HG03280 (cell line): ENCODE measurements around the gene ECSIT.
"Not testable (repeated sequence)": the region's sequence is repeated elsewhere in the genome, so short reads cannot be mapped to it uniquely, and the experiment has no call there.

ENCODE experiments used
- ATAC-seq: cut with Tn5 transposase; IDR thresholded peaks from one replicate; pipeline ENCODE4 v1.9.1; 2021; ENCODE audit warnings: mild to moderate bottlenecking, moderate library complexity; ENCODE audit not compliant: unreplicated experiment

The ECSIT gene, protein sequence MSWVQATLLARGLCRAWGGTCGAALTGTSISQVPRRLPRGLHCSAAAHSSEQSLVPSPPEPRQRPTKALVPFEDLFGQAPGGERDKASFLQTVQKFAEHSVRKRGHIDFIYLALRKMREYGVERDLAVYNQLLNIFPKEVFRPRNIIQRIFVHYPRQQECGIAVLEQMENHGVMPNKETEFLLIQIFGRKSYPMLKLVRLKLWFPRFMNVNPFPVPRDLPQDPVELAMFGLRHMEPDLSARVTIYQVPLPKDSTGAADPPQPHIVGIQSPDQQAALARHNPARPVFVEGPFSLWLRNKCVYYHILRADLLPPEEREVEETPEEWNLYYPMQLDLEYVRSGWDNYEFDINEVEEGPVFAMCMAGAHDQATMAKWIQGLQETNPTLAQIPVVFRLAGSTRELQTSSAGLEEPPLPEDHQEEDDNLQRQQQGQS

DNA sequence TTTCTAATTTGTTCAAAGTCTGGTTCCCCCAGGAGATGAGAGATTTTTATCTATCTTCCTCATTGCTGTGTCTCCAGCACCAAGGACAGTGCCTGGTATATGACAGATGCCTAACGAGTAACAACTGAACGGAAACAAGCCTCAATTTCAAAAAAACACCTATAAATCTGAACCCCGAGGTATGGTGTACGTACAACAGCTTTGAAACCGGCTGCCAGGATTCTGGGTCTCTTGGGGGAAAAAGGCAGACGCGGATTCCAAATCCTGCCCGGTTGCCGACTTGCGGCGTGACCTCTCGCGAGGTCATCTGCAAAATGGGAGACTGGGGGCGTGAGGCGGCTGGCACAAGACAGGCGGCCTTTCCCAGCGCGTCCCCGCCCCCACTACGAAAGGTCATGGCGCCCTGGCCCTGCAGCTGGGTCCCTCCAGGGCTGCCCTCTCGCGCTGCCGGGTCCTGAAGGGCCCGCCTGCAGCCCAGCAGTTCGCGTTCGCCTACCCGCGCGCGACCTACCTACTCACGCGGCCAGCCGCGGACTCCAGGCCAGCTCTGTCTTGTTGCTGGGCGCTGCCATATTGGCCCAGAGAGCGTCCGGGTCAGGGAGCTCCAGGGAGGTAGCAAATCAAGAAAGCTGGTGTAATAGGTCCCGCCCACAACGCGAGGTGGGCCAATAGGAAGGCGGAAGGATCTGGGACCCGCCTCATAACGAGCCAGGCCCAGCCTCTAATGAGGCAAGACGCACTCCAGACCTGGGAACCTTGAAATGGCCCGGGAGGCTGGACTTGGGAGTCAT, at the start of gene ECSIT:
Gene ECSIT, minus strand, starts transcription at position 584 of the 791 bp plus-strand sequence. CDS start 9,964 bp downstream, outside the sequence.
- peak; percentile 93 for ATAC-seq

GRCh38 chr19:11577451-11578257, 48.7 kb upstream of the ECSIT start, which contains the start of gene ACP5:
Gene ACP5 (minus strand): TSS chr19:11577645. CDS start chr19:11577317, 328 bp downstream.
- no peak for ATAC-seq

DNA sequence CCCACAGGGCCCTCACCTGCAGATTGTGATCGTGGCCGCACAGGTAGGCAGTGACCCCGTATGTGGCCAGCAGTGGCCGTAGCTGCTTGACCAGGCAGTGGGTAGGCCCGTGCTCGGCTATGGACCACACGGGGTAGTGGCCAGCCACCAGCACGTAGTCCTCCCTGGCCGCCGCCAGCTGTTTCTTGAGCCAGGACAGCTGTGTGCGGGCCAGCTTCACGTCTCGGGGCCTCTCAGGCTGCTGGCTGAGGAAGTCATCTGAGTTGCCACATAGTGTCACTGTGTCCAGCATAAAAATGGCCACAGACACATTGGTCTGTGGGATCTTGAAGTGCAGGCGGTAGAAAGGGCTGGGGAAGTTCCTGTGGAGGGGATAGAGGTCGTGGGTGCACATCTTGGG, 47.3 kb upstream of the ECSIT start:
- ATAC-seq, result no peak

DNA sequence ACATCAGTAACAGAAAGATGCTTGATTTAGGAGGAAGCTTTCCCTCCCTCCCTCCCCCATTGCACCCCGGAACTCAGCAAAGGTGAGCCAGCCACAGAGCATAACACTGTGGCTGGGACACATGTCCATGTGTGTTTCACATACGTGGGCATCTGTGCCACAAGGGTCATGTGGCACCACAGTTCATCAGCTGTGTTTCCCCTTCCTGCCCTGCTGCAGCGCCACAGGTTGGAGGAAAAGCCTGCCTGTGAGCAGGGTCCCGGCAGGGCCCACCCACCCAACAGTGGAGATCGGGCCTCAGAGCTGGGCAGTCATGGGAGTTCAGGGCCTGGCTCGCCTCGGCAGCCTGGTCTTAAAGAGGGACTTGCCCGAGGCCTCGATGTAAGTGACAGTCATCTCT, 45.8 kb upstream of the ECSIT start:
- ATAC-seq, result no peak

DNA sequence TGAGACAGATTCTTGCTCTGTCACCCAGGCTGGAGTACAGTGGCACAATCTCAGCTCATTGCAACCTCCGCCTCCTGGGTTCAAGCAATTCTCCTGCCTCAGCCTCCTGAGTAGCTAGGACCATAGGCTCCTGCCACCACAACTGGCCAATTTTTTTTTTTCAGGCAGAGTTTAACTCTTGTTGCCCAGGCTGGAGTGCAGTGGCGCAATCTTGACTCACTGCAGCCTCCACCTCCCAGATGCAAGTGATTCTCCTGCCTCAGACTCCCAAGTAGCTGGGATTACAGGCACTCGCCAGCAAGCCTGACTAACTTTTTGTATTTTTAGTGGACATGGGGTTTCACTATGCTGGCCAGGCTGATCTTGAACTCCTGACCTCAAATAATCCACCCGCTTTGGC, 44.8 kb upstream of the ECSIT start:
- not testable (repeated sequence) for ATAC-seq

GRCh38 chr19:11573354-11573753, 44.4 kb upstream of the ECSIT start:
- not testable (repeated sequence) for ATAC-seq

- no peak for ATAC-seq
Measured at GRCh38 chr19:11570039-11570462, 41.1 kb upstream of the ECSIT start.

DNA sequence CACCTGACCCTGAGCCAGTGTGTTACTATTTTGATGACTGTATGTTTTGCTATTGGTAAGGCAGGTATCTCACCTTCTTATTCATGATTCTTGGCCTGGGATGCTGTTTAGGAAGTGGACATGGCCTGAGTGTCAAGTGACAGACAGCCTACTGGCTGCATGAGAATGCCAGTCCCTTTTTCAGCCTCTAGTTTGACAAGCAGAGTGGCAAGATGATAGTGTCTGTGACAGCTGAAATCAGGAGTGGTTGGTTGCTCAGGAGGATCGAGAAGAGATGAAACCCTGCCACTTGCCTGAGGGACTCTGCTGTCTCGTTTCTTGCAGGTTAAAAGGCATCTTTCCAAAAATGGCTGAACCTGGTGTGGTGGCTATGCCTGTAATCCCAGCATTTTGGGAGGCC, 37.2 kb upstream of the ECSIT start:
- no peak for ATAC-seq

DNA sequence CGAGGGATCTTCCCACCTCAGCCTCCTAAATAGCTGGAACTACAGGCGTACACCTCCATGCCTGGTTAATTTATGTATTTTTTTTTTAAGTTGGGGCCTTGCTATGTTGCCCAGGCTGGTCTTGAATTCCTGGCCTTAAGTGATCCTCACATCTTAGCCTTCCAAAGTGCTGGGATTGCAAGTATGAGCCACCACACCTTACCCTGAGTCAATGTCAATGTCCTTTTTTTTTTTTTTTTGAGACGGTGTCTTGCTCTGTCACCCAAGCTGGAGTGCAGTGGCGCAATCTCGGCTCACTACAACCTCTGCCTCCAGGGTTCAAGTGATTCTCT, 36.7 kb upstream of the ECSIT start:
- ATAC-seq, result not testable (repeated sequence)

DNA sequence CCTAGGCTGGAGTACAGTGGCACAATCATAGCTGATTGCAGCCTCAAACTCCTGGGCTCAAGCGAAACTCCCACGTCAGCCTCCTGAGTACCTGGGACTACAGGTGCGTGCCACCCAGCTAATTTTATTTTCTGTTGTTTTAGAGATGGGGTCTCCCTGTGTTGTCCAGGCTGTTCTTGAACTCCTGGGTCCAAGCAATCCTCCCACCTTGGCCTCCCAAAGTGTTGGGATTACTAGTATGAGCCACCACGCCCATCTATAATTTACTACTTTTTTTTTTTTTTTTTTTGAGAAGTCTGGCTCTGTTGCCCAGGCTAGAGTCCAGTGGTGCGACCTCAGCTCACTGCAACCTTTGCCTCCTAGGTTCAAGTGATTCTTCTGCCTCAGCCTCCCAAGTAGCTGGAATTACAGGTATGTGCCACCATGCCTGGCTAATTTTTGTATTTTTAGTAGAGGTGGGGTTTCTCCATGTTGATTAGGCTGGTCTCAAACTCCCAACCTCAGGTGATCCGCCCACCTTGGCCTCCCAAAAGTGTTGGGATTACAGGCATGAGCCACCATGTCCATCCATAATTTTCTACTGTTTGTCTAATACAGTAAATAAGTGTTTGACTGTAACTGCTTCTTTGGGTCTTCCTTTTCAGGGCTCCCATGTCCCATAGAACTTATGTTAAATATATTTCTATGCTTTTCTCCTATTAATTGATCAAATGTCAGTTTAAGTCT, 35.3 kb upstream of the ECSIT start:
- not testable (repeated sequence) for ATAC-seq

- ATAC-seq, result no peak
Measured at GRCh38 chr19:11563532-11563931, 34.6 kb upstream of the ECSIT start.

DNA sequence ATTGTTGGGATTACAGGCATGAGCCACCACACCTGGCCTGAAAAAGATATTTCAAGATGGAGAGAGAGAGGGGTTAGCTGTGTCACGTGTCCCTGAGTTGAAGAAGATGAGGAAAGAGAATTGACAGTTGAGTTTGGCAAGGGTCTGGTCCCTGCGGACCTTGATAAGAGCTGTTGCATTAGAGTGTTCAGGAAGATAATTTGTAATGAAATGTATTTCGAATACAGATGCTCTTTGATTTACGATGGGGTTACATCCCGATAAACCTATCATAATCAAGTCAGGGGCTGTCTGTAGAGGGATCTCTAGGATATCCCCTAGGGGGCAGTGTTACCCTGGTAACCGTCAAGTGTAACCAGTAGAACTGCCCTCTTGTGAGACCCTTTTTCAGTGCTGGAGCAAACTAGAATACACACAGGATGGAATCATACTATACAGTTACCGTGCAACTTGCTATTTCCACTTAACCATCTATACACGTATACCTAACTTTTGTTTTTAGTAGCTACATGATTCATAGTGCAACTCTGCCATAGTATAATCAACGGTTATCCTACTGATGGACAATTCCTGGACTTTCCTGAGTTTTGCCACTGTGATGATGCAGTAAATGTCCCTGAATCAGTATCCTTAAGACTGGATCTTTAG, 31.6 kb upstream of the ECSIT start:
- ATAC-seq, result peak; percentile 35

DNA sequence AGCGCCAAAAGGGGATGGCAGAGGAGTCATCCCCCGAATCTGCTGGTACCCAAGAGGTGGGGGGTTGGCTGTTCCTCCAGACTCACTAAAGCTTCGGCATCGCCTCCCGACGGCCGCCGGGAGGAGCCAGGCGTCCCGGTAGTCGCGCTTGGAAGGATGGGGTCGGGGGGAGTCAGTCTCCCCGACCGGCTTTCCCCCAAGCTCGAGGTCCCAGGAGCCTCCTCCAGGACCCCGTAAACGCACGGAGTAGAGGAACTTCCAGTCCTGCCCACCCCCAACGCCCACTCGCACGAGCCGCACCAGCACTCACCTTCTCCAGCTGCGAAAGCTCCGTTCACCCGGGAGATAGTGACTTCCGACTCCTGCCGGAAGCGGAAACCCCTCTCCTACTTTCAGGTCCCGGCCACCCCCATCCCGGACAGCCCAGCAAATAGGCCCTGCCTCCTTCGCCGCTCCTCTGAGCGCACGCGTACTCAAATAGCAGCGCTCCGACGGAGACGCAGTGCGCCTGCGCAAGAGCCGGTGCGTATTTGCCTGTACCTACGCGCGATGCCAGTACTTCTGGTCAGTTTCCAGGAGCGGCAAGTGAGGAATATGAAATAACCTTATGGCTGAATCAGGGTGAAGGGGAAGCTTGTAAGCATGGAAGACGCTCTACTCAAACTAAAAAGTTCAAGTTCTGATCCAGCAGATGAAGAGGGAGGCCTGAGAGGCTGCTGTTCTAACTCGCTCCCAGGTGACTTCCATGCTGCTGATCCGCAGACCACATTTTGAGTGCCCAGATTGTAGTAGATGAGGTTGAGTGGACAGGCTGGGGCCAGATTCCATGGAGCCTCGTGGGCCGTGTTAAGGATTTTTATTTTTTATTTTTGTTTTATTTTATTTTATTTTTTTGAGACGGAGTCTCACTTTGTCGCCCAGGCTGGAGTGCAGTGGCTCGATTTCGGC, 30.2 kb upstream of the ECSIT start, which contains the start of gene ELOF1:
Gene ELOF1, minus strand, starts transcription at position 350 of the 948 bp plus-strand sequence. CDS start 4,883 bp downstream, outside the sequence.
- ATAC-seq, result peak; percentile 86

DNA sequence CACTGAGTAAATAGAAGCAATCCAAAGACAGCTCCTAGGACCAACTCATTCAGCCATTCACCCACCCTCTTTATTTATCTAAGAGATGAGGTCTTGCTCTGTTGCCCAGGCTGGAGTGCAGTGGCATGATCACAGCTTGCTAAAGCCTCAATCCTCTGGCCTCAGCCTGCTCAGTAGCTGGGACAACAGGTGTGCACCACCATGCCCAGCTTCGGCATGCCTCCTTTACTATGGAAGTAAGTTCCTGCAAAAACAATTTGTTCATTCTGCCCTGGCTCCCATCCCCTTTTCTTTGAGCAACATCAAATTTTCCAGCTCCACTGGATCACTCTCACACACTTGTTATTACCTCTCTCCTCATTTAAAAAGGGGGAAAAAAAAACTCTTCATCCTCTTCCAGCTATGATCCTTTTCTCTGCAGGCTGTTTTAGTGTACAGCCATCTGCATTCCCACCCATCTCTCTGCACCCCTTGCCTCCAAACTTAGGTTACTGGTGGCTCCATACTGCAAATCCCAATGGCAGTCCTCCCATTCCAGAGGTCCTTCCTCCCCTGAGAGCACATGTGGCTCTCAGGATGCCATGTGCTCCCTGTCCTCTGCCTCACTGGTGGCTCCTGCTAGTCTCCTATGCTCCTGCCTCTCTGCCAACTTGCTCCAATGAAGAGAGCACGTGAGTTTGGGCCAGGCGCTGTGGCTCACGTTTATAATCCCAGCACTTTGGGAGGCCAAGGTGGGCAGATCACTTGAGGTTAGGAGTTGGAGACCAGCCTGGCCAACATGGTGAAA, 27.9 kb upstream of the ECSIT start:
- no peak for ATAC-seq

GRCh38 chr19:11555246-11555645, 26.3 kb upstream of the ECSIT start:
- ATAC-seq, result no peak

GRCh38 chr19:11554160-11554559, 25.2 kb upstream of the ECSIT start:
- no peak for ATAC-seq

- no peak for ATAC-seq
Measured at GRCh38 chr19:11552666-11553372, 23.9 kb upstream of the ECSIT start.
